H1 (cell line): Measurements from ENCODE around the gene MAGI1. TPM values are rescaled to one million over a fixed set of nuclear protein-coding genes. Genes with fewer than 3 reads are reported as not detected.

Experiments
- CTCF ChIA-PET: fragments of 300-600 bp; sonication (Branson Sonifier 250); formaldehyde crosslinking; loops from one replicate; lab custom pipeline; 2021; ENCODE audit not compliant: partially characterized antibody; lab: Charles Lee
- POLR2A ChIA-PET: fragments of 300-600 bp; sonication (Branson Sonifier 250); formaldehyde crosslinking; loops from one replicate; lab custom pipeline; 2021; ENCODE audit warnings: inconsistent platforms; ENCODE audit not compliant: partially characterized antibody; lab: Charles Lee
- DNase-seq, 2 experiments: peaks; one replicate each; pipeline versions ENCODE4 v3.0.0 to v3.0.0-alpha.2; 2010 to 2022; ENCODE audit warnings: low spot score in 2 of 2, low read depth in 1 of 2, mixed read lengths in 1 of 2
- FAIRE-seq: peaks from 2 replicates; lab custom pipeline; 2011; peaks lifted over from hg19 to GRCh38; lab: Jason Lieb, UNC
- H2AFZ ChIP-seq: 2 replicates; pipeline ENCODE4 v1.8.1; 2012; ENCODE audit warnings: low read length, inconsistent platforms
- H2AK5ac ChIP-seq: 2 replicates; pipeline ENCODE4 v1.6.1; 2013; ENCODE audit warnings: low read depth, low read length
- H2BK120ac ChIP-seq: replicated peaks from 2 replicates; pipeline ENCODE3; 2013; ENCODE audit warnings: low read depth, low read length, inconsistent platforms
- H2BK12ac ChIP-seq: 2 replicates; pipeline ENCODE4 v1.6.1; 2013; ENCODE audit warnings: low read depth, low read length
- H2BK15ac ChIP-seq: 2 replicates; pipeline ENCODE4 v1.6.1; 2013; ENCODE audit warnings: low read length
- H2BK20ac ChIP-seq: 2 replicates; pipeline ENCODE4 v1.6.1; 2013; ENCODE audit warnings: low read length
- H2BK5ac ChIP-seq: 2 replicates; pipeline ENCODE4 v1.6.1; 2013; ENCODE audit warnings: low read depth, low read length
- H3K14ac ChIP-seq: 2 replicates; pipeline ENCODE4 v1.6.1; 2013; ENCODE audit warnings: inconsistent platforms; ENCODE audit not compliant: insufficient read length
- H3K18ac ChIP-seq: 2 replicates; pipeline ENCODE4 v1.6.1; 2013; ENCODE audit warnings: low read length; ENCODE audit errors: extremely low read depth
- H3K23ac ChIP-seq: 2 replicates; pipeline ENCODE4 v1.6.1; 2013; ENCODE audit warnings: inconsistent platforms; ENCODE audit not compliant: insufficient read length
- H3K23me2 ChIP-seq: 2 replicates; pipeline ENCODE4 v1.6.1; 2013; ENCODE audit warnings: low read depth, low read length
- H3K27ac ChIP-seq: 2 replicates; pipeline ENCODE4 v1.6.1; 2011; ENCODE audit warnings: low read depth, low read length, inconsistent platforms
- H3K27me3 ChIP-seq, 4 experiments: replicated peaks in 1 of 4; 1 replicate in 1 of 4; 2 replicates in 3 of 4; pipeline versions ENCODE4 v1.6.1 to v1.8.1; 2011 to 2013; ENCODE audit warnings: low read length in 3 of 4, mild to moderate bottlenecking in 3 of 4, inconsistent platforms in 2 of 4, mixed read lengths in 2 of 4, moderate library complexity in 1 of 4; ENCODE audit not compliant: control insufficient read depth in 3 of 4, insufficient read depth in 3 of 4; ENCODE audit errors: extremely low read depth in 1 of 4
- H3K36me3 ChIP-seq, 4 experiments: 2 replicates each; pipeline versions ENCODE4 v1.6.1 to v1.8.1; 2011 to 2013; ENCODE audit warnings: mild to moderate bottlenecking in 4 of 4, low read length in 3 of 4, moderate library complexity in 2 of 4, control low read depth in 1 of 4, inconsistent platforms in 1 of 4; ENCODE audit not compliant: insufficient read depth in 4 of 4, control insufficient read depth in 2 of 4
- H3K4ac ChIP-seq: replicated peaks from 2 replicates; pipeline ENCODE3; 2013; ENCODE audit warnings: low read length, low read depth, mixed read lengths, inconsistent platforms; ENCODE audit not compliant: insufficient read length
- H3K4me1 ChIP-seq, 4 experiments: replicated peaks in 1 of 4; 1 replicate in 1 of 4; 2 replicates in 3 of 4; pipeline versions ENCODE4 v1.6.1 to v1.8.1; 2011 to 2013; ENCODE audit warnings: low read length in 3 of 4, inconsistent platforms in 2 of 4, mixed read lengths in 1 of 4; ENCODE audit not compliant: insufficient read depth in 4 of 4, control insufficient read depth in 3 of 4
- H3K4me2 ChIP-seq, 2 experiments: 2 replicates each; pipeline versions ENCODE4 v1.6.1 to v1.8.1; 2011 to 2013; ENCODE audit warnings: low read depth in 2 of 2, low read length in 2 of 2, control low read depth in 1 of 2, inconsistent platforms in 1 of 2, mild to moderate bottlenecking in 1 of 2; ENCODE audit not compliant: insufficient read depth in 1 of 2
- H3K4me3 ChIP-seq, 4 experiments: fragments of 200-600, 300-600 bp in 1 of 4; sonication (generic), shearing (Covaris generic), sonication (Bioruptor Twin) in 1 of 4; 2 replicates each; pipeline versions ENCODE4 v1.5.1 to v1.8.1; 2011 to 2016; ENCODE audit warnings: low read length in 4 of 4, low read depth in 3 of 4, control low read depth in 2 of 4, inconsistent platforms in 2 of 4, mild to moderate bottlenecking in 2 of 4, mixed read lengths in 1 of 4, moderate library complexity in 1 of 4; ENCODE audit not compliant: insufficient read depth in 2 of 4; ENCODE audit errors: extremely low read depth in 1 of 4
- H3K56ac ChIP-seq: replicated peaks from 2 replicates; pipeline ENCODE3; 2013; ENCODE audit warnings: low read depth, mild to moderate bottlenecking, mixed read lengths, low read length, inconsistent platforms; ENCODE audit not compliant: insufficient read length
- H3K79me1 ChIP-seq: 2 replicates; pipeline ENCODE4 v1.6.1; 2013; ENCODE audit warnings: low read depth, low read length, control low read depth
- H3K79me2 ChIP-seq, 2 experiments: 2 replicates each; pipeline versions ENCODE4 v1.6.1 to v1.8.1; 2012 to 2013; ENCODE audit warnings: low read length in 2 of 2, mild to moderate bottlenecking in 2 of 2, inconsistent platforms in 1 of 2; ENCODE audit not compliant: insufficient read depth in 2 of 2, control insufficient read depth in 1 of 2
- H3K9ac ChIP-seq, 4 experiments: replicated peaks in 1 of 4; 1 replicate in 1 of 4; 2 replicates in 3 of 4; pipeline versions ENCODE4 v1.6.1 to v1.8.1; 2011 to 2013; ENCODE audit warnings: low read depth in 3 of 4, low read length in 3 of 4, control low read depth in 2 of 4, mild to moderate bottlenecking in 2 of 4, moderate library complexity in 2 of 4, inconsistent platforms in 1 of 4; ENCODE audit errors: extremely low read depth in 1 of 4
- H3K9me3 ChIP-seq, 2 experiments: 2 replicates each; pipeline versions ENCODE4 v1.6.1 to v1.8.1; 2012 to 2013; ENCODE audit warnings: mild to moderate bottlenecking in 2 of 2, moderate library complexity in 2 of 2, control low read depth in 1 of 2, inconsistent platforms in 1 of 2, low read depth in 1 of 2, low read length in 1 of 2, mixed read lengths in 1 of 2; ENCODE audit not compliant: insufficient read depth in 2 of 2
- H4K20me1 ChIP-seq, 2 experiments: replicated peaks in 1 of 2; 2 replicates each; pipeline versions ENCODE3 to v1.8.1; 2011 to 2013; ENCODE audit warnings: inconsistent platforms in 2 of 2, low read length in 2 of 2, mild to moderate bottlenecking in 1 of 2; ENCODE audit not compliant: insufficient read depth in 2 of 2, control insufficient read depth in 1 of 2
- H4K5ac ChIP-seq: 2 replicates; pipeline ENCODE4 v1.6.1; 2013; ENCODE audit warnings: low read length, low read depth, mixed read lengths, inconsistent platforms; ENCODE audit not compliant: insufficient read length
- H4K8ac ChIP-seq: 2 replicates; pipeline ENCODE4 v1.8.0; 2013; ENCODE audit warnings: mild to moderate bottlenecking, moderate library complexity, low read length, inconsistent platforms; ENCODE audit not compliant: insufficient read depth; ENCODE audit errors: extremely low read depth
- H4K91ac ChIP-seq: replicated peaks from 2 replicates; pipeline ENCODE3; 2013; ENCODE audit warnings: low read length, mixed read lengths, inconsistent platforms; ENCODE audit not compliant: insufficient read length
- BCL11A ChIP-seq, 2 experiments: IDR thresholded peaks; one replicate each; pipeline ENCODE4 v1.6.1; 2011; ENCODE audit warnings: low read depth in 2 of 2, low read length in 2 of 2, mild to moderate bottlenecking in 2 of 2
- CTBP2 ChIP-seq: IDR thresholded peaks from 2 replicates; pipeline ENCODE4 v1.7.0; 2011; ENCODE audit warnings: borderline replicate concordance, mild to moderate bottlenecking, moderate library complexity, mixed read lengths, low read length; ENCODE audit not compliant: insufficient read depth, insufficient read length
- EZH2 ChIP-seq: fragments of 200-600 bp; sonication (generic); IDR thresholded peaks from 2 replicates; pipeline ENCODE4 v1.7.1; 2012; ENCODE audit warnings: low read depth, mild to moderate bottlenecking, moderate library complexity, low read length, inconsistent platforms; ENCODE audit not compliant: severe bottlenecking
- FOSL1 ChIP-seq: IDR thresholded peaks from 2 replicates; pipeline ENCODE4 v1.6.1; 2011; ENCODE audit warnings: mild to moderate bottlenecking, low read depth, low read length, moderate library complexity; ENCODE audit not compliant: insufficient read depth
- KDM1A ChIP-seq: fragments of 200-600, 300-600 bp; sonication (generic); IDR thresholded peaks from 2 replicates; pipeline ENCODE4 v1.7.1; 2016; ENCODE audit warnings: mild to moderate bottlenecking, low read length, borderline replicate concordance
- NANOG ChIP-seq: IDR thresholded peaks from 2 replicates; pipeline ENCODE4 v1.6.1; 2011; ENCODE audit warnings: low read length, low read depth, mild to moderate bottlenecking, inconsistent platforms; ENCODE audit not compliant: insufficient read depth, poor library complexity, severe bottlenecking
- SIN3A ChIP-seq, 2 experiments: IDR thresholded peaks in 1 of 2; conservative IDR thresholded peaks in 1 of 2; 2 replicates each; pipeline ENCODE4 v1.6.1; 2011 to 2012; ENCODE audit warnings: low read length in 2 of 2, improper control_type of control experiment in 1 of 2, low read depth in 1 of 2, mild to moderate bottlenecking in 1 of 2
- SRF ChIP-seq: IDR thresholded peaks from 2 replicates; pipeline ENCODE4 v1.6.1; 2011; ENCODE audit warnings: mild to moderate bottlenecking, low read depth, low read length, moderate library complexity
- TAF7 ChIP-seq: optimal IDR thresholded peaks from 2 replicates; pipeline ENCODE3; 2011; ENCODE audit warnings: low read depth, mild to moderate bottlenecking, inconsistent platforms, low read length, moderate library complexity, borderline replicate concordance
- TBP ChIP-seq: IDR thresholded peaks from 2 replicates; pipeline ENCODE4 v1.6.1; 2011; ENCODE audit warnings: low read depth, low read length, improper control_type of control experiment
- TCF12 ChIP-seq: IDR thresholded peaks from 2 replicates; pipeline ENCODE4 v1.6.1; 2011; ENCODE audit warnings: low read depth, mild to moderate bottlenecking, low read length
- WGBS, 2 experiments: shearing (Covaris generic) in 1 of 2; methylation state at CpG; one replicate each; pipeline versions ENCODE4 v1.1.6 to v1.1.7; 2013 to 2015; ENCODE audit warnings: low lambda C conversion rate in 2 of 2, mixed read lengths in 2 of 2, inconsistent platforms in 1 of 2, low coverage in 1 of 2, missing lambda C conversion rate in 1 of 2; ENCODE audit not compliant: insufficient replicate concordance in 2 of 2, insufficient coverage in 1 of 2, insufficient read length in 1 of 2; ENCODE audit errors: extremely low coverage in 1 of 2, missing lambda C conversion rate in 1 of 2; 5-methylcytosine and 5-hydroxymethylcytosine counted together
- polyA plus RNA-seq, 7 experiments: library from polyadenylated mRNA; depleted of rRNA in 3 of 7; stranded (reverse) in 5 of 7; unstranded in 2 of 7; fragments of >200 nt in 5 of 7; fragments of 200-250 nt in 2 of 7; gene quantifications; 1 replicate in 5 of 7; 2 replicates in 1 of 7; 4 replicates in 1 of 7; pipeline versions ENCODE4 v1.2.1 to v1.2.3, GENCODE V29; 2011 to 2013; ENCODE audit warnings: missing spikeins in 2 of 7, mixed read lengths in 2 of 7
- total RNA-seq: library from RNA; stranded (reverse); fragmentation: NEBNext Ultra II Directional; extraction: Animal tissue kit (Norgen Biotek cat#: 25700); gene quantifications from 2 replicates; pipeline ENCODE4 v1.2.1, GENCODE V29; 2021

Gene MAGI1
- total and polyA plus RNA-seq, 2 of the 8 experiments (the other 6 are each of a cell fraction or from before 2014, with no cell fraction given), result 19.8 to 78.0 TPM

DNA sequence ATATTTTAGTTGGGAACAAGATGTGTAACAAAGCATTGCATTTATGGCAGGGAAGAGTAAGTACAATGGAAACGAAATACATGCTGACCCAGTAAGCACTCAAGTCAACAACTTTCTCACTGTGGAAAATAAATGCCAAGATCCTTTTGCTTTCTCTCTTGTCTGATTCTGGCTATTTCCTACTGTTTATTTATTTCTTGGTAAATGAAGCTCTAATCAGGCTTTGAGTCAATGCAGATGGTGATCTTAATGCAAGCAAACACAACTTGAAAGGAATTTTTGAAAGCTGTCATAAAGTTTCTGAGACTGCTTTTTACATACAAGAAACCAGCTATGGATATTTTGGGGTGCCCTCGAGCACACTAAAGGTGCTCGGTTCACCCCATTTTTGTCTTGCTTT is 624.8 kb downstream of the MAGI1 start:
- Histone ChIP-seq H3K79me2 (no peaks in the 10 kb centered on the region), H2BK15ac (no peak overlapping the region), H2AK5ac (no peak overlapping the region), H2BK20ac (no peak overlapping the region), H3K27me3 (no peaks in the 10 kb centered on the region), H3K79me1 (no peaks in the 10 kb centered on the region), H3K27ac (no peak overlapping the region), H4K8ac (no peak overlapping the region), H3K4me3 (no peak overlapping the region), H3K23me2 (no peaks in the 10 kb centered on the region), H2BK120ac (no peak overlapping the region), H3K9me3 (no peaks in the 10 kb centered on the region), H3K18ac (no peak overlapping the region), H3K4me1 (peaks cover 0 to under 1% (median 0%) of the 10 kb centered on the region in 4 experiments; a peak in 2 of 7 replicates), H3K36me3 (no peaks in the 10 kb centered on the region; a peak in 1 of 8 replicates), H3K4me2 (no peak overlapping the region), H4K20me1 (peaks cover 0 to 3% of the 10 kb centered on the region in 2 experiments), H2BK5ac (no peak overlapping the region), H2AFZ (no peak overlapping the region), H3K23ac (no peak overlapping the region), H4K91ac (no peak overlapping the region), H2BK12ac (no peak overlapping the region), H3K4ac (no peak overlapping the region), H3K56ac (no peak overlapping the region), H3K14ac (no peak overlapping the region), H3K9ac (no peak overlapping the region), H4K5ac (no peak overlapping the region)
- FAIRE-seq, result no peak
- DNase-seq, result no peak
- ChIA-PET POLR2A (interaction anchor here (1.4 to 2.3 kb wide), 2 partner anchors 13 to 21 kb away, joined by 4 to 6 read pairs; no protein-coding TSS in a partner anchor), CTCF (interaction anchor here (1.0 to 3.7 kb wide), 12 partner anchors 10 to 84 kb away, joined by 3 to 29 read pairs (median 7); no protein-coding TSS in a partner anchor)
- WGBS, 2 experiments, result 92% methylated on average over 3 of the region's 3 CpGs; no CpG with 5 or more reads in 1 of the 2 experiments
- TF ChIP-seq SRF (no peak), BCL11A (IDR thresholded peaks at IDR 0.05; ENCODE audit: low read depth in 2 of 2, low read length in 2 of 2) (no peak), NANOG (no peak), TBP (no peak), SIN3A (conservative IDR thresholded peaks at IDR 0.05 in 1 of 2, IDR thresholded peaks at IDR 0.05 in 1 of 2; ENCODE audit: low read depth in 1 of 2, low read length in 2 of 2) (no peak), EZH2 (no peak), FOSL1 (no peak), CTBP2 (no peak), TCF12 (no peak), TAF7 (no peak), KDM1A (no peak)
